ENCODE data around the gene FAM177A1. TPM values are rescaled to one million over a fixed set of nuclear protein-coding genes. Genes with fewer than 3 reads are reported as not detected.

The FAM177A1 gene
- total and polyA plus RNA-seq, 2 of the 13 experiments (the other 11 are each of a cell fraction or from before 2014, with no cell fraction given), result 72.9 to 119 TPM

DNA sequence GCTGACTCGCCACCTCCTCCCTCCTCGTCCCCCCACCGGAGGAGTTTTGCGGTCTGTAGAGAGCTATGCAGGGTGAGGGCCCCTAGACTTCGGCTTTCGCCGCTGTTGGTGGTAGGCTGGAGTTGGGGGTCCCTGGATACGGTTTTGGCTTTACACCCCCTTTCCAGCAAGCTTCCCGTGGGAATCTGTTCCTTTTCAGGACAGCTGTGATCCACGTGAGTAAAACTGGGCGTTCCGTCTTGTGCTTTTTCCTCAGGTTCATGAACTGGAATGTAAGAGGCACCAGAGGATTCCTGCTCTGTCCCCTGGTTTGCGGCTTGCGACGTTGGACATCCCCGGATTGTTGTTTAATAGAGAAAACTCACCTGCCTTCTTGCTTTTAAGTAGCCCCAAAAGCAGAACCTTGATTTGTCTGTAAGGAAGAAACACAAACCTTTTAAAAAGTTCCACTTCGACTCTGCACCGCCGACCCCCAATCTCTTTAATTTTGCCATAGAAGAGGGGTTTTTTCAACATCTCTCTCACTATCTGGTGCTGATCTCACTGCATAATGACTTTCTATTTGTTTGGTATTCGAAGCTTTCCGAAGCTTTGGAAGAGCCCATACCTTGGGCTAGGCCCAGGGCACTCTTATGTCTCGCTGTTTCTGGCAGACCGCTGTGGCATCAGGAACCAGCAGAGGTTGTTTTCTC is 76.8 kb downstream of the FAM177A1 start (continued):
- TF ChIP-seq KDM6A (CRISPR knock-in tag; IDR thresholded peaks at IDR 0.05; ENCODE audit: low read depth), result 0 out of 2 replicates have a peak, but pooled peaks have one; percentile 9
- no peak; the same call in none of the 2 replicates for TF ChIP-seq ZNF225 (CRISPR knock-in tag; IDR thresholded peaks at IDR 0.05)
- no peak for TF ChIP-seq XBP1 (CRISPR knock-in tag; IDR thresholded peaks at IDR 0.05)
- no peak for TF ChIP-seq ZNF207 (IDR thresholded peaks at IDR 0.05; ENCODE audit: borderline replicate concordance)
- TF ChIP-seq, protein P1, sequence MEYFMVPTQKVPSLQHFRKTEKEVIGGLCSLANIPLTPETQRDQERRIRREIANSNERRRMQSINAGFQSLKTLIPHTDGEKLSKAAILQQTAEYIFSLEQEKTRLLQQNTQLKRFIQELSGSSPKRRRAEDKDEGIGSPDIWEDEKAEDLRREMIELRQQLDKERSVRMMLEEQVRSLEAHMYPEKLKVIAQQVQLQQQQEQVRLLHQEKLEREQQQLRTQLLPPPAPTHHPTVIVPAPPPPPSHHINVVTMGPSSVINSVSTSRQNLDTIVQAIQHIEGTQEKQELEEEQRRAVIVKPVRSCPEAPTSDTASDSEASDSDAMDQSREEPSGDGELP (IDR thresholded peaks at IDR 0.05; ENCODE audit: borderline replicate concordance, low read depth), result peak; percentile 77; the same call in 1 of the 2 replicates
- TF ChIP-seq, protein P2, sequence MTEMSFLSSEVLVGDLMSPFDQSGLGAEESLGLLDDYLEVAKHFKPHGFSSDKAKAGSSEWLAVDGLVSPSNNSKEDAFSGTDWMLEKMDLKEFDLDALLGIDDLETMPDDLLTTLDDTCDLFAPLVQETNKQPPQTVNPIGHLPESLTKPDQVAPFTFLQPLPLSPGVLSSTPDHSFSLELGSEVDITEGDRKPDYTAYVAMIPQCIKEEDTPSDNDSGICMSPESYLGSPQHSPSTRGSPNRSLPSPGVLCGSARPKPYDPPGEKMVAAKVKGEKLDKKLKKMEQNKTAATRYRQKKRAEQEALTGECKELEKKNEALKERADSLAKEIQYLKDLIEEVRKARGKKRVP (CRISPR knock-in tag; IDR thresholded peaks at IDR 0.05), result 0 out of 4 replicates have a peak, but pooled peaks of 1 of the 2 experiments have one; percentile 5
- TF ChIP-seq, protein P3, sequence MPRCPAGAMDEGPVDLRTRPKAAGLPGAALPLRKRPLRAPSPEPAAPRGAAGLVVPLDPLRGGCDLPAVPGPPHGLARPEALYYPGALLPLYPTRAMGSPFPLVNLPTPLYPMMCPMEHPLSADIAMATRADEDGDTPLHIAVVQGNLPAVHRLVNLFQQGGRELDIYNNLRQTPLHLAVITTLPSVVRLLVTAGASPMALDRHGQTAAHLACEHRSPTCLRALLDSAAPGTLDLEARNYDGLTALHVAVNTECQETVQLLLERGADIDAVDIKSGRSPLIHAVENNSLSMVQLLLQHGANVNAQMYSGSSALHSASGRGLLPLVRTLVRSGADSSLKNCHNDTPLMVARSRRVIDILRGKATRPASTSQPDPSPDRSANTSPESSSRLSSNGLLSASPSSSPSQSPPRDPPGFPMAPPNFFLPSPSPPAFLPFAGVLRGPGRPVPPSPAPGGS (CRISPR knock-in tag; IDR thresholded peaks at IDR 0.05), result no peak
- TF ChIP-seq, protein P4, sequence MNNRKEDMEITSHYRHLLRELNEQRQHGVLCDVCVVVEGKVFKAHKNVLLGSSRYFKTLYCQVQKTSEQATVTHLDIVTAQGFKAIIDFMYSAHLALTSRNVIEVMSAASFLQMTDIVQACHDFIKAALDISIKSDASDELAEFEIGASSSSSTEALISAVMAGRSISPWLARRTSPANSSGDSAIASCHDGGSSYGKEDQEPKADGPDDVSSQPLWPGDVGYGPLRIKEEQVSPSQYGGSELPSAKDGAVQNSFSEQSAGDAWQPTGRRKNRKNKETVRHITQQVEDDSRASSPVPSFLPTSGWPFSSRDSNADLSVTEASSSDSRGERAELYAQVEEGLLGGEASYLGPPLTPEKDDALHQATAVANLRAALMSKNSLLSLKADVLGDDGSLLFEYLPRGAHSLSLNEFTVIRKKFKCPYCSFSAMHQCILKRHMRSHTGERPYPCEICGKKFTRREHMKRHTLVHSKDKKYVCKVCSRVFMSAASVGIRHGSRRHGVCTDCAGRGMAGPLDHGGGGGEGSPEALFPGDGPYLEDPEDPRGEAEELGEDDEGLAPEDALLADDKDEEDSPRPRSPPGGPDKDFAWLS (CRISPR knock-in tag; IDR thresholded peaks at IDR 0.05; ENCODE audit: borderline replicate concordance), result peak; percentile 16; the same call in 1 of the 2 replicates
- no peak; the same call in 1 of the 2 replicates for TF ChIP-seq CHD4 (IDR thresholded peaks at IDR 0.05; ENCODE audit: borderline replicate concordance, low read length)
- TF ChIP-seq, protein P5, sequence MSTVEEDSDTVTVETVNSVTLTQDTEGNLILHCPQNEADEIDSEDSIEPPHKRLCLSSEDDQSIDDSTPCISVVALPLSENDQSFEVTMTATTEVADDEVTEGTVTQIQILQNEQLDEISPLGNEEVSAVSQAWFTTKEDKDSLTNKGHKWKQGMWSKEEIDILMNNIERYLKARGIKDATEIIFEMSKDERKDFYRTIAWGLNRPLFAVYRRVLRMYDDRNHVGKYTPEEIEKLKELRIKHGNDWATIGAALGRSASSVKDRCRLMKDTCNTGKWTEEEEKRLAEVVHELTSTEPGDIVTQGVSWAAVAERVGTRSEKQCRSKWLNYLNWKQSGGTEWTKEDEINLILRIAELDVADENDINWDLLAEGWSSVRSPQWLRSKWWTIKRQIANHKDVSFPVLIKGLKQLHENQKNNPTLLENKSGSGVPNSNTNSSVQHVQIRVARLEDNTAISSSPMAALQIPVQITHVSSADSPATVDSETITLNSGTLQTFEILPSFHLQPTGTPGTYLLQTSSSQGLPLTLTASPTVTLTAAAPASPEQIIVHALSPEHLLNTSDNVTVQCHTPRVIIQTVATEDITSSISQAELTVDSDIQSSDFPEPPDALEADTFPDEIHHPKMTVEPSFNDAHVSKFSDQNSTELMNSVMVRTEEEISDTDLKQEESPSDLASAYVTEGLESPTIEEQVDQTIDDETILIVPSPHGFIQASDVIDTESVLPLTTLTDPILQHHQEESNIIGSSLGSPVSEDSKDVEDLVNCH (CRISPR knock-in tag; IDR thresholded peaks at IDR 0.05), result 0 out of 2 replicates have a peak, but pooled peaks have one; percentile 70
- TF ChIP-seq NR1H2 (CRISPR knock-in tag; IDR thresholded peaks at IDR 0.05; ENCODE audit: borderline replicate concordance, low read depth), result no peak
- no peak for TF ChIP-seq STAT5B (CRISPR knock-in tag; IDR thresholded peaks at IDR 0.05)
- TF ChIP-seq, protein P6, sequence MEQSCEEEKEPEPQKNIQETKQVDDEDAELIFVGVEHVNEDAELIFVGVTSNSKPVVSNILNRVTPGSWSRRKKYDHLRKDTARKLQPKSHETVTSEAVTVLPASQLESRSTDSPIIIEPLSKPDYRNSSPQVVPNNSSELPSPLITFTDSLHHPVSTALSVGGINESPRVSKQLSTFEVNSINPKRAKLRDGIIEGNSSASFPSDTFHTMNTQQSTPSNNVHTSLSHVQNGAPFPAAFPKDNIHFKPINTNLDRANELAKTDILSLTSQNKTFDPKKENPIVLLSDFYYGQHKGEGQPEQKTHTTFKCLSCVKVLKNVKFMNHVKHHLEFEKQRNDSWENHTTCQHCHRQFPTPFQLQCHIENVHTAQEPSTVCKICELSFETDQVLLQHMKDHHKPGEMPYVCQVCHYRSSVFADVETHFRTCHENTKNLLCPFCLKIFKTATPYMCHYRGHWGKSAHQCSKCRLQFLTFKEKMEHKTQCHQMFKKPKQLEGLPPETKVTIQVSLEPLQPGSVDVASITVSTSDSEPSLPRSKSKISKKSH (CRISPR knock-in tag; IDR thresholded peaks at IDR 0.05; ENCODE audit: borderline replicate concordance), result 0 out of 2 replicates have a peak, but pooled peaks have one; percentile 81
- TF ChIP-seq, protein P7, sequence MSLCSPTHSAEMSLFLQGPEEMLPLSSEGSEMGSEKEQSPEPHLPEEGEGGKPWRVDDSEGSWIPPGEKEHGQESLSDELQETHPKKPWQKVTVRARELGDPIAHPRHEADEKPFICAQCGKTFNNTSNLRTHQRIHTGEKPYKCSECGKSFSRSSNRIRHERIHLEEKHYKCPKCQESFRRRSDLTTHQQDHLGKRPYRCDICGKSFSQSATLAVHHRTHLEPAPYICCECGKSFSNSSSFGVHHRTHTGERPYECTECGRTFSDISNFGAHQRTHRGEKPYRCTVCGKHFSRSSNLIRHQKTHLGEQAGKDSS (CRISPR knock-in tag; IDR thresholded peaks at IDR 0.05; ENCODE audit: borderline replicate concordance, low read depth), result peak; percentile 97; the same call in 1 of the 2 replicates
- peak; percentile 38; the same call in 1 of the 2 replicates for TF ChIP-seq ZNF768 (CRISPR knock-in tag; IDR thresholded peaks at IDR 0.05)
